ENCODE results near the gene KANK3. TPM values are rescaled to one million over a fixed set of nuclear protein-coding genes. Genes with fewer than 3 reads are reported as not detected.
"Not testable (repeated sequence)": the region's sequence is repeated elsewhere in the genome, so short reads cannot be mapped to it uniquely, and the experiment has no call there.

KANK3 gene
- total RNA-seq, 2 experiments from 2014 or later: 1.3 to 2.7 TPM

GRCh38 chr19:8341504-8341903 lies 1.6 kb downstream of the KANK3 start:
- POLR2A ChIA-PET: interaction anchor here (0.6 kb wide), 1 partner anchor 15 kb away, joined by 3 read pairs; no protein-coding TSS in a partner anchor
- H3K9me3 Mint-ChIP-seq: not testable (repeated sequence)

GRCh38 chr19:8340341-8341096 lies 2.5 kb downstream of the KANK3 start:
- Mint-ChIP-seq H3K4me1 (peaks cover 21% of the 10 kb centered on the region), H3K27me3 (peaks cover 45% of the 10 kb centered on the region), H3K9me3 (no peaks in the 10 kb centered on the region), H3K27ac (peak overlapping the region; percentile 57), H3K36me3 (ENCODE audit: low read depth) (no peaks in the 10 kb centered on the region), H3K4me3 (no peak overlapping the region)
- DNase-seq: no peak
- CTCF ChIA-PET: interaction anchor here (0.5 to 4.7 kb wide), 5 partner anchors 13 to 844 kb away, joined by 3 to 38 read pairs (median 3); no protein-coding TSS in a partner anchor
- POLR2A ChIA-PET: interaction anchor here (0.5 to 0.6 kb wide), 2 partner anchors 14 to 390 kb away, joined by 3 to 8 read pairs; no protein-coding TSS in a partner anchor

More at GRCh38 chr19:8341504-8341903, 1.6 kb downstream of the KANK3 start:
- Mint-ChIP-seq H3K27me3 (peaks cover 39% of the 10 kb centered on the region), H3K4me1 (peaks cover 15% of the 10 kb centered on the region), H3K4me3 (peak overlapping the region; percentile 30)
- DNase-seq; H3K27ac Mint-ChIP-seq; H3K36me3 Mint-ChIP-seq (ENCODE audit: low read depth): not testable (repeated sequence)
- CTCF ChIA-PET: interaction anchor here (0.6 to 4.7 kb wide), 5 partner anchors 13 to 412 kb away, joined by 3 to 38 read pairs (median 3); no protein-coding TSS in a partner anchor

GRCh38 chr19:8338835-8339234 lies 4.2 kb downstream of the KANK3 start:
- POLR2A ChIA-PET: no interaction called here
- peaks cover 45% of the 10 kb centered on the region for H3K27me3 Mint-ChIP-seq

GRCh38 chr19:8337728-8338127 lies 5.3 kb downstream of the KANK3 start:
- Mint-ChIP-seq H3K4me1 (peaks cover 12% of the 10 kb centered on the region), H3K9me3 (no peaks in the 10 kb centered on the region), H3K27me3 (peaks cover 47% of the 10 kb centered on the region), H3K4me3 (no peak overlapping the region), H3K27ac (no peak overlapping the region), H3K36me3 (ENCODE audit: low read depth) (no peaks in the 10 kb centered on the region)
- ChIA-PET CTCF (interaction anchor here (0.6 to 1.8 kb wide), 3 partner anchors 11 to 233 kb away, joined by 3 to 6 read pairs (median 3); no protein-coding TSS in a partner anchor), POLR2A (no interaction called here)
- DNase-seq: no peak

More at GRCh38 chr19:8338835-8339234, 4.2 kb downstream of the KANK3 start:
- DNase-seq: no peak
- Mint-ChIP-seq H3K4me1 (peaks cover 18% of the 10 kb centered on the region), H3K9me3 (no peaks in the 10 kb centered on the region), H3K4me3 (no peak overlapping the region), H3K36me3 (ENCODE audit: low read depth) (no peaks in the 10 kb centered on the region), H3K27ac (no peak overlapping the region)
- CTCF ChIA-PET: interaction anchor here (0.6 to 1.8 kb wide), 2 partner anchors 15 to 241 kb away, joined by 5 to 6 read pairs; no protein-coding TSS in a partner anchor

GRCh38 chr19:8336660-8337059 lies 6.4 kb downstream of the KANK3 start:
- Mint-ChIP-seq H3K36me3 (ENCODE audit: low read depth) (no peaks in the 10 kb centered on the region), H3K4me3 (no peak overlapping the region), H3K4me1 (peaks cover 10% of the 10 kb centered on the region), H3K27me3 (peaks cover 45% of the 10 kb centered on the region), H3K27ac (no peak overlapping the region), H3K9me3 (no peaks in the 10 kb centered on the region)
- no peak for DNase-seq
- CTCF ChIA-PET: interaction anchor here (0.6 to 1.3 kb wide), 4 partner anchors 62 to 307 kb away, joined by 3 to 4 read pairs (median 4); partner anchors contain the start of gene MARCHF2
- POLR2A ChIA-PET: no interaction called here

GRCh38 chr19:8336072-8336569 lies 6.9 kb downstream of the KANK3 start:
- H3K9me3 Mint-ChIP-seq: no peaks in the 10 kb centered on the region
- H3K4me3 Mint-ChIP-seq: peak overlapping the region; percentile 35
- ChIA-PET POLR2A (no interaction called here), CTCF (interaction anchor here (0.6 to 1.7 kb wide), 6 partner anchors 12 to 308 kb away, joined by 3 to 5 read pairs (median 4); partner anchors contain the start of gene MARCHF2)
- H3K4me1 Mint-ChIP-seq: peaks cover 10% of the 10 kb centered on the region
- no peak for DNase-seq
- no peaks in the 10 kb centered on the region for H3K36me3 Mint-ChIP-seq (ENCODE audit: low read depth)
- no peak overlapping the region for H3K27ac Mint-ChIP-seq
- H3K27me3 Mint-ChIP-seq: peaks cover 43% of the 10 kb centered on the region

GRCh38 chr19:8335343-8336071 lies 7.6 kb downstream of the KANK3 start:
- H3K27ac Mint-ChIP-seq: no peak overlapping the region

GRCh38 chr19:8334458-8335342 lies 8.4 kb downstream of the KANK3 start:
- Mint-ChIP-seq H3K9me3 (no peaks in the 10 kb centered on the region), H3K36me3 (ENCODE audit: low read depth) (no peaks in the 10 kb centered on the region), H3K4me1 (peaks cover 8% of the 10 kb centered on the region), H3K4me3 (peak overlapping the region; percentile 16), H3K27ac (no peak overlapping the region), H3K27me3 (peaks cover 38% of the 10 kb centered on the region)
- POLR2A ChIA-PET: no interaction called here
- DNase-seq: peak; percentile 23
- CTCF ChIA-PET: interaction anchor here (0.5 to 2.6 kb wide), 10 partner anchors 8 to 243 kb away, joined by 3 to 14 read pairs (median 4); partner anchors contain the start of genes ANGPTL4 and MARCHF2

More at GRCh38 chr19:8335343-8336071, 7.6 kb downstream of the KANK3 start:
- Mint-ChIP-seq H3K9me3 (no peaks in the 10 kb centered on the region), H3K27me3 (peaks cover 39% of the 10 kb centered on the region), H3K4me3 (peak overlapping the region; percentile 35), H3K36me3 (ENCODE audit: low read depth) (no peaks in the 10 kb centered on the region), H3K4me1 (peaks cover 8% of the 10 kb centered on the region)
- POLR2A ChIA-PET: no interaction called here
- CTCF ChIA-PET: interaction anchor here (0.6 to 2.6 kb wide), 8 partner anchors 9 to 78 kb away, joined by 3 to 14 read pairs (median 4); partner anchors contain the start of genes ANGPTL4 and MARCHF2
- DNase-seq: no peak

GRCh38 chr19:8333767-8334457 lies 9.2 kb downstream of the KANK3 start:
- CTCF ChIA-PET: interaction anchor here (0.5 to 2.6 kb wide), 6 partner anchors 10 to 244 kb away, joined by 3 to 14 read pairs (median 3); partner anchors contain the start of genes ANGPTL4 and MARCHF2
- H3K27me3 Mint-ChIP-seq: peaks cover 35% of the 10 kb centered on the region
- H3K4me3 Mint-ChIP-seq: peak overlapping the region; percentile 16

GRCh38 chr19:8332976-8333766 lies 9.9 kb downstream of the KANK3 start:
- no peak overlapping the region for H3K4me3 Mint-ChIP-seq
- ChIA-PET CTCF (interaction anchor here (0.9 to 2.6 kb wide), 4 partner anchors 10 to 245 kb away, joined by 3 to 14 read pairs (median 4); no protein-coding TSS in a partner anchor), POLR2A (interaction anchor here (0.6 kb wide), 1 partner anchor 9 kb away, joined by 3 read pairs; no protein-coding TSS in a partner anchor)
- no peaks in the 10 kb centered on the region for H3K9me3 Mint-ChIP-seq
- H3K27ac Mint-ChIP-seq: no peak overlapping the region
- no peaks in the 10 kb centered on the region for H3K36me3 Mint-ChIP-seq (ENCODE audit: low read depth)
- peaks cover 8% of the 10 kb centered on the region for H3K4me1 Mint-ChIP-seq
- peaks cover 36% of the 10 kb centered on the region for H3K27me3 Mint-ChIP-seq
- DNase-seq: no peak

More at GRCh38 chr19:8333767-8334457, 9.2 kb downstream of the KANK3 start:
- Mint-ChIP-seq H3K4me1 (peaks cover 8% of the 10 kb centered on the region), H3K27ac (no peak overlapping the region), H3K36me3 (ENCODE audit: low read depth) (no peaks in the 10 kb centered on the region), H3K9me3 (no peaks in the 10 kb centered on the region)
- POLR2A ChIA-PET: no interaction called here
- DNase-seq: no peak
